MCF 10A (cell line): ENCODE measurements around the gene VAMP8. TPM values are rescaled to one million over a fixed set of nuclear protein-coding genes. Genes with fewer than 3 reads are reported as not detected.
"Not testable (repeated sequence)": the region's sequence is repeated elsewhere in the genome, so short reads cannot be mapped to it uniquely, and the experiment has no call there.

Source experiments
- BruUV-seq: library from RNA; stranded (reverse); fragments of 400-500 nt; replicated peaks from 2 replicates; lab custom pipeline; 2021; lab: Mats Ljungman, UMichigan
- CTCF ChIA-PET: fragments of 300-600 bp; sonication (Branson Sonifier 250); formaldehyde crosslinking; extraction: SDS; loops from one replicate; lab custom pipeline; 2021; ENCODE audit warnings: antibody characterized with exemption, inconsistent platforms; lab: Yijun Ruan, JAX
- POLR2A ChIA-PET: fragments of 300-600, 350-650 bp; sonication (Branson Sonifier 250); formaldehyde crosslinking; extraction: SDS; loops from one replicate; lab custom pipeline; 2020; ENCODE audit warnings: antibody characterized with exemption, inconsistent platforms; lab: Yijun Ruan, JAX
- DNase-seq: peaks from one replicate; pipeline ENCODE4 v3.0.0-alpha.2; 2018; ENCODE audit not compliant: unreplicated experiment
- H3K27ac Mint-ChIP-seq: one replicate; pipeline ENCODE4 v1.8.0; 2022; ENCODE audit warnings: mild to moderate bottlenecking, low read depth, mixed read lengths; ENCODE audit not compliant: unreplicated experiment
- H3K27me3 Mint-ChIP-seq: one replicate; pipeline ENCODE4 v1.8.0; 2022; ENCODE audit warnings: mixed read lengths; ENCODE audit not compliant: insufficient read depth, unreplicated experiment
- H3K36me3 Mint-ChIP-seq: one replicate; pipeline ENCODE4 v1.8.0; 2022; ENCODE audit warnings: mild to moderate bottlenecking, moderate library complexity, mixed read lengths; ENCODE audit not compliant: insufficient read depth, unreplicated experiment
- H3K4me1 Mint-ChIP-seq: one replicate; pipeline ENCODE4 v1.8.0; 2022; ENCODE audit warnings: mixed read lengths; ENCODE audit not compliant: insufficient read depth, unreplicated experiment
- H3K4me3 Mint-ChIP-seq: one replicate; pipeline ENCODE4 v1.8.0; 2022; ENCODE audit warnings: mild to moderate bottlenecking, moderate library complexity, mixed read lengths; ENCODE audit not compliant: unreplicated experiment
- H3K9me3 Mint-ChIP-seq: one replicate; pipeline ENCODE4 v1.8.0; 2022; ENCODE audit warnings: mixed read lengths; ENCODE audit not compliant: unreplicated experiment
- intact Hi-C: fragments of 100-400 bp; cut with micrococcal nuclease; formaldehyde crosslinking; loops from 2 replicates; pipeline ENCODE4 v1.14.1; 2022
- total RNA-seq: library from RNA; stranded (reverse); gene quantifications from 2 replicates; pipeline ENCODE4 v1.2.3, GENCODE V29; 2022
- TF ChIP-seq, protein P1 (sequence below): fragments of 200-600 bp; IDR thresholded peaks from one replicate; pipeline ENCODE4 v1.8.0; 2022; ENCODE audit warnings: antibody characterized with exemption, mild to moderate bottlenecking; ENCODE audit not compliant: unreplicated experiment

VAMP8 gene
- total RNA-seq, 1 experiment from 2014 or later, result 56.0 TPM

DNA sequence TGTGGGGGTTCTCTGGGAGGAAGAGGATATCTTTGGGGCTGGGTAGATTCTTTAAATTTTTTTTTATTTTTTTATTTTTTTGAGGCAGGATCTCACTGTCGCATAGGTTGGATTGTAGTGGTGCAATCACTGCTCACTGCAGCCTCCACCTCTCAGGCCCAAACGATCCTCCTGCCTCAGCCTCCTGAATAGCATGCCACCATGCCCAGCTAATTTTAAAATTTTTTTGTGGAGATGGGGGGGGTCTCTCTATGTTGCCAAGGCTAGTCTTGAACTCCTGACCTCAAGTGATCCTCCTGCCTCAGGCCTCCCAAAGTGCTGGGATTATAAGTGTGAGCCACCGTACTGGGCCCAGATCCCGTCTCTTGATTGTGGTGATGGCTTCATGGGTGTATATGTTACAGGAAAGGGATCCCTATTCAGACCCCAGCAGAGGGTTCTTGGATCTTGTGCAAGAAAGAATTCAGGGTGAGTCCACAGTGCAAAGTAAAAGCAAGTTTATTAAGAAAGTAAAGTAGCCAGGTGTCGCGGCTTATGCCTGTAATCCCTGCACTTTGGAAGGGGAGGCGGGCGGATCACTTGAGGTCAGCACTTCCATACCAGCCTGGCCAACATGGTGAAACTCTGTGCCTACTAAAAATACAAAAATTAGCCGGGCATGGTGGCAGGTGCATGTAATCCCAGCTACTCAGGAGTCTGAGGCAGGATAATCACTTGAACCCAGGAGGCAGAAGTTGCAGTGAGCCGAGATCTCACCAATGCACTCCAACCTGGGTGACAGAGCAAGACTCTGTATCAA lies 36.5 kb downstream of the VAMP8 start:
- Mint-ChIP-seq H3K27ac (no peak overlapping the region), H3K4me3 (no peak overlapping the region), H3K27me3 (no peaks in the 10 kb centered on the region), H3K4me1 (peaks cover 10% of the 10 kb centered on the region), H3K36me3 (peaks cover 40% of the 10 kb centered on the region), H3K9me3 (no peaks in the 10 kb centered on the region)
- ChIA-PET CTCF (interaction anchor here (1.3 to 1.5 kb wide), 2 partner anchors 11 to 23 kb away, joined by 4 read pairs; partner anchors contain the start of gene TMEM150A), POLR2A (interaction anchor here (1.0 to 4.4 kb wide), 4 partner anchors 12 to 75 kb away, joined by 3 to 34 read pairs (median 20); partner anchors contain the start of genes MAT2A, RNF181, TMEM150A and VAMP8)
- no peak for DNase-seq
- intact Hi-C loops, result no loop called here
- BruUV-seq, result no TSS peak
- TF ChIP-seq, protein P1, sequence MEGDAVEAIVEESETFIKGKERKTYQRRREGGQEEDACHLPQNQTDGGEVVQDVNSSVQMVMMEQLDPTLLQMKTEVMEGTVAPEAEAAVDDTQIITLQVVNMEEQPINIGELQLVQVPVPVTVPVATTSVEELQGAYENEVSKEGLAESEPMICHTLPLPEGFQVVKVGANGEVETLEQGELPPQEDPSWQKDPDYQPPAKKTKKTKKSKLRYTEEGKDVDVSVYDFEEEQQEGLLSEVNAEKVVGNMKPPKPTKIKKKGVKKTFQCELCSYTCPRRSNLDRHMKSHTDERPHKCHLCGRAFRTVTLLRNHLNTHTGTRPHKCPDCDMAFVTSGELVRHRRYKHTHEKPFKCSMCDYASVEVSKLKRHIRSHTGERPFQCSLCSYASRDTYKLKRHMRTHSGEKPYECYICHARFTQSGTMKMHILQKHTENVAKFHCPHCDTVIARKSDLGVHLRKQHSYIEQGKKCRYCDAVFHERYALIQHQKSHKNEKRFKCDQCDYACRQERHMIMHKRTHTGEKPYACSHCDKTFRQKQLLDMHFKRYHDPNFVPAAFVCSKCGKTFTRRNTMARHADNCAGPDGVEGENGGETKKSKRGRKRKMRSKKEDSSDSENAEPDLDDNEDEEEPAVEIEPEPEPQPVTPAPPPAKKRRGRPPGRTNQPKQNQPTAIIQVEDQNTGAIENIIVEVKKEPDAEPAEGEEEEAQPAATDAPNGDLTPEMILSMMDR, result no peak

DNA sequence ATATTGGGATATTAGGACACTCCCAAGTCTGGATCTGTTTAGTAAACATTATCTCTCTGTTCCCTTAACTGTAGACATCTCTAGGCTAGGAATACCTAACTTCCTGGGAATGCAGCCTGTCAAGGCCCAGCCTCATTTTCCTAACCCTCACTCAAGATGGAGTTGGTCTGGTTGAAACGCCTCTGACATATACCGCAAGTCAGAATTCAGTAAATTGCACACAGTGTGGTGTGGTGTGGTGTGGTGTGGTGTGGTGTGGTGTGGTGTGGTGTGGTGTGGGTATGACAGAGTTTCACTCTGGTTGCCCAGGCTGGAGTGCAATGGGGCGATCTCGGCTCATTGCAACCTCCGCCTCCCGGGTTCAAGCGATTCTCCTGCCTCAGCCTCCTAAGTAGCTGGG lies 37.4 kb downstream of the VAMP8 start:
- Mint-ChIP-seq H3K4me1 (peaks cover 13% of the 10 kb centered on the region), H3K36me3 (peaks cover 40% of the 10 kb centered on the region)
- DNase-seq, intact Hi-C loops, H3K4me3 Mint-ChIP-seq, BruUV-seq, H3K27ac Mint-ChIP-seq, H3K27me3 Mint-ChIP-seq, H3K9me3 Mint-ChIP-seq: not testable (repeated sequence)
- CTCF ChIA-PET, result interaction anchor here (1.3 kb wide), 2 partner anchors 10 to 12 kb away, joined by 4 read pairs; partner anchors contain the start of gene TMEM150A
- POLR2A ChIA-PET, result interaction anchor here (1.4 to 4.3 kb wide), 4 partner anchors 10 to 37 kb away, joined by 3 to 34 read pairs (median 18); partner anchors contain the start of genes RNF181 and TMEM150A

DNA sequence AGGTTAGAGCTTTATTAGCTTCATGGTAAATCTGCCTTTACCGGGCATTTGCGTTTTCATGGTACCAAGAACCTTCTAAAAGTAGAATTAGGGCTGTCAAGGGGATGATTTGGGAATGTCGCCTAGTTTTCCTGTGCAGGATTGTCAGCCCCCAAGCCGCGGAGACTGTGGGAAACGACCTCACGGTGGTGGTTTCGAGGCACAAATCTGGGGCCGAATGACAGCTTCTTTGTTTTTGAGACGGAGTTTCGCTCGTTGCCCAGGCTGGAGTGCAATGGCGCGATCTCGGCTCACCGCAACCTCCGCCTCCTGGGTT lies 38.0 kb downstream of the VAMP8 start:
- BruUV-seq, result no TSS peak
- H3K4me3 Mint-ChIP-seq, result peak overlapping the region; percentile 88
- CTCF ChIA-PET, result interaction anchor here (1.0 to 1.3 kb wide), 2 partner anchors 11 to 55 kb away, joined by 3 to 4 read pairs; no protein-coding TSS in a partner anchor

DNA sequence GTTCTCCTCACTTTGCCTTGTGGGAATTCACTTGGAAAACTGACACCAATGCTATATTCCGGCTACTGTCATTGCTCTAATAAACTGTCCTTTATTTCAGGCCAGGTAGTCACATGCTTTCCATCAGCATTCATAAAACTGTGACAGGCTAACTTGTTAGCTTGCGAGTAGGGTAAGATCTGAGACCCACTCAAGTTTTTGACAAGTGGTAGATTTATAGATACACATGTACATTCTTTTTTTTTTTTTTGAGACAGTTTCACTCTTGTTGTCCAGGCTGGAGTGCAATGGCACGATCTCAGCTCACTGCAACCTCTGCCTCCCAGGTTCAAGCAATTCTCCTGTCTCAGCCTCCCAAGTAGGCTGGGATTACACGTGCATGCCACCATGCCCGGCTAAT lies 40.3 kb downstream of the VAMP8 start:
- DNase-seq, H3K27me3 Mint-ChIP-seq, BruUV-seq, H3K4me1 Mint-ChIP-seq, H3K9me3 Mint-ChIP-seq, intact Hi-C loops: not testable (repeated sequence)
- Mint-ChIP-seq H3K36me3 (peaks cover 48% of the 10 kb centered on the region), H3K4me3 (peak overlapping the region; percentile 88), H3K27ac (peak overlapping the region; percentile 46)
- ChIA-PET CTCF (interaction anchor here (0.6 to 1.7 kb wide), 4 partner anchors 18 to 196 kb away, joined by 3 to 6 read pairs (median 6); no protein-coding TSS in a partner anchor), POLR2A (interaction anchor here (2.1 to 4.3 kb wide), 3 partner anchors 13 to 40 kb away, joined by 6 to 34 read pairs (median 23); partner anchors contain the start of genes RNF181 and VAMP8)

More for the DNA sequence above, 38.0 kb downstream of the VAMP8 start:
- Mint-ChIP-seq H3K27me3 (no peaks in the 10 kb centered on the region), H3K4me1 (peaks cover 9% of the 10 kb centered on the region), H3K27ac (no peak overlapping the region), H3K36me3 (peaks cover 35% of the 10 kb centered on the region), H3K9me3 (no peaks in the 10 kb centered on the region)
- no peak for DNase-seq
- TF ChIP-seq, protein P1, result no peak
- POLR2A ChIA-PET, result interaction anchor here (0.7 to 4.3 kb wide), 10 partner anchors 11 to 490 kb away, joined by 3 to 34 read pairs (median 4); partner anchors contain the start of genes ELMOD3, POLR1A, RETSAT and RNF181
- intact Hi-C loops, result no loop called here
